Ovary (tissue), 3 donors: ENCODE data around the gene CSTF2.

Experiments used
- POLR2A ChIP-seq: fragments of 450-650 bp; IDR thresholded peaks from one replicate; pipeline ENCODE4 v1.6.1; 2017; ENCODE audit warnings: antibody characterized with exemption, mild to moderate bottlenecking, moderate library complexity
- TF ChIP-seq, protein P1 (sequence below), 3 donors: fragments of 450-650 bp in 2 of 3; fragments of 200-600 bp in 1 of 3; IDR thresholded peaks; one replicate each; pipeline versions ENCODE4 v1.5.1 to v1.8.0; 2016 to 2022; ENCODE audit warnings: antibody characterized with exemption in 3 of 3, mild to moderate bottlenecking in 1 of 3
- donor health status: DM: no; HTN: no; CAD: no.

DNA sequence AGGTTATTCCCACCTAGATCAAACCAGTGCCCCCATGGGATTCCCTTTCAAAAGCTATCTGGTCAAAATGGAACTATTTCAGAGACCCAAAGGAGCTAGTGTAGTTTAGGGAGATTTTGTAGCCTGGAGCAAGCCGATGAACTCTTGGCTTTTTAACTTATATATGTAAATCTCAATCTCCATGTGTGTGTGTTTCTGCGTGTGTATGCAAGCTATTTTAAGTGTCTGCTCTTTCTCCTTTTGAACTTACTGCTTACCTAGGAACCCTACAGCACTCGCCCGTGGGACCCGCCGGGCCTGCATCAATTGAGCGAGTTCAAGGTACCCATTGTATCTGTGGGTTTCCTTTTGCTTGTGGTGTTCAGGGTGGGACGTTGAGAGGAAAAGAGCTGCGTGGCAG lies 10.4 kb downstream of the CSTF2 start:
- TF ChIP-seq, protein P1, sequence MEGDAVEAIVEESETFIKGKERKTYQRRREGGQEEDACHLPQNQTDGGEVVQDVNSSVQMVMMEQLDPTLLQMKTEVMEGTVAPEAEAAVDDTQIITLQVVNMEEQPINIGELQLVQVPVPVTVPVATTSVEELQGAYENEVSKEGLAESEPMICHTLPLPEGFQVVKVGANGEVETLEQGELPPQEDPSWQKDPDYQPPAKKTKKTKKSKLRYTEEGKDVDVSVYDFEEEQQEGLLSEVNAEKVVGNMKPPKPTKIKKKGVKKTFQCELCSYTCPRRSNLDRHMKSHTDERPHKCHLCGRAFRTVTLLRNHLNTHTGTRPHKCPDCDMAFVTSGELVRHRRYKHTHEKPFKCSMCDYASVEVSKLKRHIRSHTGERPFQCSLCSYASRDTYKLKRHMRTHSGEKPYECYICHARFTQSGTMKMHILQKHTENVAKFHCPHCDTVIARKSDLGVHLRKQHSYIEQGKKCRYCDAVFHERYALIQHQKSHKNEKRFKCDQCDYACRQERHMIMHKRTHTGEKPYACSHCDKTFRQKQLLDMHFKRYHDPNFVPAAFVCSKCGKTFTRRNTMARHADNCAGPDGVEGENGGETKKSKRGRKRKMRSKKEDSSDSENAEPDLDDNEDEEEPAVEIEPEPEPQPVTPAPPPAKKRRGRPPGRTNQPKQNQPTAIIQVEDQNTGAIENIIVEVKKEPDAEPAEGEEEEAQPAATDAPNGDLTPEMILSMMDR (IDR thresholded peaks at IDR 0.05): no peak
- TF ChIP-seq POLR2A: no peak
